ENCODE results near the gene DDX18.

DDX18 gene

DNA sequence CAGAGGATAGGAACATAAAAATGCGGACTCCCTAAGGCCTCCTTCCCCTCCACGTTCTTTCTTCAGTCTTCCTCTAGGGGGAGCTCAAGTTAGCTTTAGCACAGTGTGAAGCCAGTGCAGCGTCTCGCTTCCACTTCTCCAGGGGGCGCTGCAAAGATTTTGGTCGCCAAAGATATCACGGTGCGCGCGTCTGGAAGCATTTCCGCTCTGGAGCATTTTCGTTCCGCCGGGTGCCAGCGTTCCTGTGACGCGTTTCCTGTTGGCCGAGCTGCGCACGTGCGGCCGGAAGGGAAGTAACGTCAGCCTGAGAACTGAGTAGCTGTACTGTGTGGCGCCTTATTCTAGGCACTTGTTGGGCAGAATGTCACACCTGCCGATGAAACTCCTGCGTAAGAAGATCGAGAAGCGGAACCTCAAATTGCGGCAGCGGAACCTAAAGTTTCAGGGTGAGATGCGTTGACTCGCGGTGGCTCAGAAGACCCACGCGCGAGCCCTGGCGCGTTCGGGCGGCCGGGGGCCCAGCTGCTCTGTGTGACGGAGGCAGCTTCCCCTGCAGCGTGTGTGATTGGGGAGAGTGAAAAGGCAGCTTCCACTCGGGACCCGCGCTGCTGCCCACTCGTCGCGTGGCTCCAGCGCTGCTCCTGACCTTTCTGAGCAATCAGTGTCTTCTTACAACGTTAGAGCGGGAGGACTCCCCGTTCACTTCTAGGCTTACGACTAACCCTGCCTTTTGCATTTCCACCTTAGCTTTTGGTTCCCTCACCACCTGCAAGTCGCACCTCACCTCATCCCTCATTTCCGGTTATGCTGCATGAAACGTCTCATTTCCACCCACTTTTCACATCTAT lies at the start of gene DDX18:
DDX18 (plus strand) TSS at position 275 of the 848 bp plus-strand sequence; CDS start at position 362, 87 bp downstream.
- Histone ChIP-seq H2AFZ (ENCODE audit: low read depth, low read length, severe bottlenecking) (peak within 1 kb of the TSS; percentile 85), H4K20me1 (ENCODE audit: low read depth, low read length) (peaks cover 10% of the 10 kb centered on the region; the same call in 1 of the 2 replicates), H3F3A (ENCODE audit: insufficient read depth) (no peaks in the 10 kb centered on the region), H3K36me3 (ENCODE audit: low read length) (peaks cover 27% of the 10 kb centered on the region), H3K79me2 (ENCODE audit: insufficient read depth, low read length) (peaks cover 46% of the 10 kb centered on the region), H3K4me2 (ENCODE audit: low read depth, low read length, poor library complexity, severe bottlenecking) (peak within 1 kb of the TSS; percentile 84), H3K9me2 (replicated peaks; ENCODE audit: insufficient read depth, low read length) (no peaks in the 10 kb centered on the region), H3K27me3 (ENCODE audit: low read length) (no peaks in the 10 kb centered on the region), H3K9ac (ENCODE audit: low read length) (peak within 1 kb of the TSS; percentile 87), H3K4me3 (ENCODE audit: insufficient read depth, low read length, poor library complexity, severe bottlenecking) (peak within 1 kb of the TSS; percentile 80), H3K9me3 (ENCODE audit: insufficient read depth, low read length) (no peaks in the 10 kb centered on the region), H3K27ac (ENCODE audit: low read depth, low read length) (peak within 1 kb of the TSS; percentile 71)
- TF ChIP-seq, protein P1, sequence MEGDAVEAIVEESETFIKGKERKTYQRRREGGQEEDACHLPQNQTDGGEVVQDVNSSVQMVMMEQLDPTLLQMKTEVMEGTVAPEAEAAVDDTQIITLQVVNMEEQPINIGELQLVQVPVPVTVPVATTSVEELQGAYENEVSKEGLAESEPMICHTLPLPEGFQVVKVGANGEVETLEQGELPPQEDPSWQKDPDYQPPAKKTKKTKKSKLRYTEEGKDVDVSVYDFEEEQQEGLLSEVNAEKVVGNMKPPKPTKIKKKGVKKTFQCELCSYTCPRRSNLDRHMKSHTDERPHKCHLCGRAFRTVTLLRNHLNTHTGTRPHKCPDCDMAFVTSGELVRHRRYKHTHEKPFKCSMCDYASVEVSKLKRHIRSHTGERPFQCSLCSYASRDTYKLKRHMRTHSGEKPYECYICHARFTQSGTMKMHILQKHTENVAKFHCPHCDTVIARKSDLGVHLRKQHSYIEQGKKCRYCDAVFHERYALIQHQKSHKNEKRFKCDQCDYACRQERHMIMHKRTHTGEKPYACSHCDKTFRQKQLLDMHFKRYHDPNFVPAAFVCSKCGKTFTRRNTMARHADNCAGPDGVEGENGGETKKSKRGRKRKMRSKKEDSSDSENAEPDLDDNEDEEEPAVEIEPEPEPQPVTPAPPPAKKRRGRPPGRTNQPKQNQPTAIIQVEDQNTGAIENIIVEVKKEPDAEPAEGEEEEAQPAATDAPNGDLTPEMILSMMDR (IDR thresholded peaks at IDR 0.05; ENCODE audit: insufficient read depth, low read length, poor library complexity, severe bottlenecking) = peak; percentile 99
- no peak for TF ChIP-seq EZH2phosphoT487 (conservative IDR thresholded peaks at IDR 0.05; ENCODE audit: low read length)

DNA sequence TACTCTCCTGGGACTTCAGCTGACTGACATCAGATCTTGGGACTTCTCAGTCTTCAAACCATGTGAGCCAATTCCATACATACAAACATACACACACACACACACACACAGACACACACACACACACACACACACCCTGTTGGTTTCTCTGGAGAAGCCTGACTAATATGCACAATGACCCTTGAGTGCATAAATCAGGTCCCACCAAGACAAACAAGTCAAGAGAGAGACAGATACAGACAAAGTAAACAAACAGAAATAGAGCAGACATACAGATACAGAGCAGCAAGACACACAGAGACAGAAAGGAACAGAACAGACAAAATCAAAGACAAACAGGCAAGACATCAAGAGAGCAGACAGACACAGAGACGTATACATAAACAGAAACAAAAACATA lies 43.8 kb upstream of the DDX18 start:
- H4K20me1 ChIP-seq (ENCODE audit: low read depth, low read length) = no peaks in the 10 kb centered on the region
- no peak overlapping the region for H3K4me2 ChIP-seq (ENCODE audit: low read depth, low read length, poor library complexity, severe bottlenecking)
- no peaks in the 10 kb centered on the region for H3K36me3 ChIP-seq (ENCODE audit: low read length)
- TF ChIP-seq, protein P1 (IDR thresholded peaks at IDR 0.05; ENCODE audit: insufficient read depth, low read length, poor library complexity, severe bottlenecking) = no peak
- no peak for TF ChIP-seq EZH2phosphoT487 (conservative IDR thresholded peaks at IDR 0.05; ENCODE audit: low read length)
- H2AFZ ChIP-seq (ENCODE audit: low read depth, low read length, severe bottlenecking) = no peak overlapping the region
- H3F3A ChIP-seq (ENCODE audit: insufficient read depth) = no peaks in the 10 kb centered on the region
- no peaks in the 10 kb centered on the region for H3K79me2 ChIP-seq (ENCODE audit: insufficient read depth, low read length)
- no peaks in the 10 kb centered on the region for H3K9me2 ChIP-seq (replicated peaks; ENCODE audit: insufficient read depth, low read length)
- H3K9ac ChIP-seq (ENCODE audit: low read length) = no peak overlapping the region
- H3K27ac ChIP-seq (ENCODE audit: low read depth, low read length) = no peak overlapping the region
- no peaks in the 10 kb centered on the region for H3K9me3 ChIP-seq (ENCODE audit: insufficient read depth, low read length)
- H3K4me3 ChIP-seq (ENCODE audit: insufficient read depth, low read length, poor library complexity, severe bottlenecking) = no peak overlapping the region
- no peaks in the 10 kb centered on the region for H3K27me3 ChIP-seq (ENCODE audit: low read length)

- no peaks in the 10 kb centered on the region for H3K9me3 ChIP-seq (ENCODE audit: insufficient read depth, low read length)
- H3K4me3 ChIP-seq (ENCODE audit: insufficient read depth, low read length, poor library complexity, severe bottlenecking) = no peak overlapping the region
- H3K4me2 ChIP-seq (ENCODE audit: low read depth, low read length, poor library complexity, severe bottlenecking) = no peak overlapping the region
- no peak overlapping the region for H2AFZ ChIP-seq (ENCODE audit: low read depth, low read length, severe bottlenecking)
- TF ChIP-seq, protein P1 (IDR thresholded peaks at IDR 0.05; ENCODE audit: insufficient read depth, low read length, poor library complexity, severe bottlenecking) = peak; percentile 39
- TF ChIP-seq EZH2phosphoT487 (conservative IDR thresholded peaks at IDR 0.05; ENCODE audit: low read length) = no peak
- H3K27me3 ChIP-seq (ENCODE audit: low read length) = no peaks in the 10 kb centered on the region
- H3K79me2 ChIP-seq (ENCODE audit: insufficient read depth, low read length) = no peaks in the 10 kb centered on the region
- no peak overlapping the region for H3K27ac ChIP-seq (ENCODE audit: low read depth, low read length)
- H3K36me3 ChIP-seq (ENCODE audit: low read length) = no peaks in the 10 kb centered on the region
- no peaks in the 10 kb centered on the region for H3F3A ChIP-seq (ENCODE audit: insufficient read depth)
- H3K9me2 ChIP-seq (replicated peaks; ENCODE audit: insufficient read depth, low read length) = no peaks in the 10 kb centered on the region
- no peak overlapping the region for H3K9ac ChIP-seq (ENCODE audit: low read length)
- H4K20me1 ChIP-seq (ENCODE audit: low read depth, low read length) = no peaks in the 10 kb centered on the region
Measured at GRCh38 chr2:117771969-117772630, 42.4 kb upstream of the DDX18 start.
